DLD1 (cell line): ENCODE measurements around the gene ZNF740.

Source experiments
- in situ Hi-C: cut with HindIII; loops from 2 replicates; pipeline ENCODE4 v1.10.0; 2017; ENCODE audit warnings: low sequenced_read_pairs

Gene ZNF740

GRCh38 chr12:53241623-53242412 is 61.3 kb downstream of the ZNF740 start:
- in situ Hi-C loops = no loop called here

DNA sequence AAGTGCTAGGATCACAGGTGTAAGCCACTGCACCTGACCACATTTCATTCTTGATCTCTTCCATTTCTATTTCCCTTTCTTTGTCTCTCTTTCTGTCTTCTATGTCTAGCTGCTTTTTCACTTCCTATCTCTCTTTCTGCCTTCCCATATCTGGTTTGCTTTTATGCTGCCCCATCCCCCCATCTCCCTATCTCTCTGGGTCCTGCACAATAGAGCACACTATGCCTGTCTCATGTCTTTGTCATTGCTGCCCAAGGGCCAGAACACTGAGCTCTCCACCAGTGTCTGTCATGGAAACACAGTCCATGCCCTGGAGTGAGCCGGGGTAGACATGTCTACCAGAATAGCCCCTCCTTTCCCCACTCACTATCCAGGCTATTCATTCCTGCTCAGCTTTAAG is 63.8 kb downstream of the ZNF740 start:
- in situ Hi-C loops = no loop called here
